ENCODE data around the gene HTT. TPM values are rescaled to one million over a fixed set of nuclear protein-coding genes. Genes with fewer than 3 reads are reported as not detected.

HTT gene
- total RNA-seq, 1 experiment from 2014 or later: 44.4 TPM

DNA sequence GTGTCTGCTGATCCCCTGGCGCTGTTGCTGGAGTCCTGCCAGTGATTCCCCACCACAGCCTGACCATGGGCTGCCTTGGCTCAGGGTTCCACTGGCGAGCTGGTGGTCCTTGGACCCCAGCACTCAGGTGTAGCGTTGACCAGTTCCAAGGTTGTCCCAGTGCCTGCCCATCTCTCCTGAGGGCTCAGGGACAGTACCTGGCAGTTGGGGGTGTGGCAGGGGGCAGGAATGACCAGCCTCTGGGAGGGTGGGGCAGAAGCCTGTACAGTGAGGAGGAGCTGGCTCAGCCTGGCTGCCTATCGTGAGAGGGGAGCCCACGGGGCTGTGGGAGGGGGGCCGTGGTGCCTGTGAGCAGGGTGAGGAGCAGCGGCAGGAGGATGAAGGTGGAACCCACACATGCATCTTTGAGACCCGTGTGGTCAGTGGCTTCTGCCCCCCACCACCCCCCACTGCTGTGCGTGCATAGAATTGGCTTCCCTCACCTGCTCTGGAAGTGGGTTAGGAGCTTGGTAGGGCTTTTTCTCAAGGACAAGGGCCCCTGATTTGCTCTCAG, 161.9 kb downstream of the HTT start:
- TF ChIP-seq, protein P1, sequence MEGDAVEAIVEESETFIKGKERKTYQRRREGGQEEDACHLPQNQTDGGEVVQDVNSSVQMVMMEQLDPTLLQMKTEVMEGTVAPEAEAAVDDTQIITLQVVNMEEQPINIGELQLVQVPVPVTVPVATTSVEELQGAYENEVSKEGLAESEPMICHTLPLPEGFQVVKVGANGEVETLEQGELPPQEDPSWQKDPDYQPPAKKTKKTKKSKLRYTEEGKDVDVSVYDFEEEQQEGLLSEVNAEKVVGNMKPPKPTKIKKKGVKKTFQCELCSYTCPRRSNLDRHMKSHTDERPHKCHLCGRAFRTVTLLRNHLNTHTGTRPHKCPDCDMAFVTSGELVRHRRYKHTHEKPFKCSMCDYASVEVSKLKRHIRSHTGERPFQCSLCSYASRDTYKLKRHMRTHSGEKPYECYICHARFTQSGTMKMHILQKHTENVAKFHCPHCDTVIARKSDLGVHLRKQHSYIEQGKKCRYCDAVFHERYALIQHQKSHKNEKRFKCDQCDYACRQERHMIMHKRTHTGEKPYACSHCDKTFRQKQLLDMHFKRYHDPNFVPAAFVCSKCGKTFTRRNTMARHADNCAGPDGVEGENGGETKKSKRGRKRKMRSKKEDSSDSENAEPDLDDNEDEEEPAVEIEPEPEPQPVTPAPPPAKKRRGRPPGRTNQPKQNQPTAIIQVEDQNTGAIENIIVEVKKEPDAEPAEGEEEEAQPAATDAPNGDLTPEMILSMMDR (IDR thresholded peaks at IDR 0.05; ENCODE audit: unreplicated experiment): no peak
- intact Hi-C loops (cut with micrococcal nuclease; ENCODE audit: unreplicated experiment): no loop called here
- Mint-ChIP-seq H3K4me1 (ENCODE audit: low read depth, unreplicated experiment) (no peaks in the 10 kb centered on the region), H3K27ac (ENCODE audit: unreplicated experiment) (no peak overlapping the region), H3K27me3 (ENCODE audit: unreplicated experiment) (no peaks in the 10 kb centered on the region), H3K36me3 (ENCODE audit: insufficient read depth, unreplicated experiment) (peaks cover 5% of the 10 kb centered on the region), H3K4me3 (ENCODE audit: low read depth, unreplicated experiment) (no peak overlapping the region), H3K9me3 (ENCODE audit: low read depth, unreplicated experiment) (no peaks in the 10 kb centered on the region)
- CTCF ChIA-PET: no interaction called here
- DNase-seq: no peak
- BruUV-seq (replicated peaks): no TSS peak

DNA sequence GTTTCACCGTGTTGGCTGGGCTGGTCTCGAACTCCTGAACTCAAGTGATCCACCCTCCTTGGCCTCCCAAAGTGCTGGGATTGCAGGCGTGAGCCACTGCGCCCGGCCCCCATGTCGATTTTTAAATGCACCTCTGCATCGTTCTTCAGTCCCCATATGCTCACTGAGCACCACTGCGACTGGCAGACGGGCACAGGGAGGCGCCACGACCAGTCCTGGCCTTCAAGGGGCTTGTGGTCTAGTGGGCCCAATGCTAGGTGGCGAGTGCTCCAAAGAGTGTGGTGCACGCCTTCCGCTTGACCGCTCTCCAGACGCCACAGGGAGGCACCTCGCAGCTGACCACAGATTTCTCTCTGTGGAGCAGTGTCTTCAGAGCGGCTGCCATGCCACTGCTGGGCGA, 162.8 kb downstream of the HTT start:
- no TSS peak for BruUV-seq (replicated peaks)
- TF ChIP-seq, protein P1 (IDR thresholded peaks at IDR 0.05; ENCODE audit: unreplicated experiment): no peak
- no peak for DNase-seq
- no peak overlapping the region for H3K4me3 Mint-ChIP-seq (ENCODE audit: low read depth, unreplicated experiment)
- peaks cover 5% of the 10 kb centered on the region for H3K36me3 Mint-ChIP-seq (ENCODE audit: insufficient read depth, unreplicated experiment)
- CTCF ChIA-PET: no interaction called here
- intact Hi-C loops (cut with micrococcal nuclease; ENCODE audit: unreplicated experiment): no loop called here
- H3K9me3 Mint-ChIP-seq (ENCODE audit: low read depth, unreplicated experiment): no peaks in the 10 kb centered on the region
- no peaks in the 10 kb centered on the region for H3K27me3 Mint-ChIP-seq (ENCODE audit: unreplicated experiment)
- H3K4me1 Mint-ChIP-seq (ENCODE audit: low read depth, unreplicated experiment): no peaks in the 10 kb centered on the region
- no peak overlapping the region for H3K27ac Mint-ChIP-seq (ENCODE audit: unreplicated experiment)

DNA sequence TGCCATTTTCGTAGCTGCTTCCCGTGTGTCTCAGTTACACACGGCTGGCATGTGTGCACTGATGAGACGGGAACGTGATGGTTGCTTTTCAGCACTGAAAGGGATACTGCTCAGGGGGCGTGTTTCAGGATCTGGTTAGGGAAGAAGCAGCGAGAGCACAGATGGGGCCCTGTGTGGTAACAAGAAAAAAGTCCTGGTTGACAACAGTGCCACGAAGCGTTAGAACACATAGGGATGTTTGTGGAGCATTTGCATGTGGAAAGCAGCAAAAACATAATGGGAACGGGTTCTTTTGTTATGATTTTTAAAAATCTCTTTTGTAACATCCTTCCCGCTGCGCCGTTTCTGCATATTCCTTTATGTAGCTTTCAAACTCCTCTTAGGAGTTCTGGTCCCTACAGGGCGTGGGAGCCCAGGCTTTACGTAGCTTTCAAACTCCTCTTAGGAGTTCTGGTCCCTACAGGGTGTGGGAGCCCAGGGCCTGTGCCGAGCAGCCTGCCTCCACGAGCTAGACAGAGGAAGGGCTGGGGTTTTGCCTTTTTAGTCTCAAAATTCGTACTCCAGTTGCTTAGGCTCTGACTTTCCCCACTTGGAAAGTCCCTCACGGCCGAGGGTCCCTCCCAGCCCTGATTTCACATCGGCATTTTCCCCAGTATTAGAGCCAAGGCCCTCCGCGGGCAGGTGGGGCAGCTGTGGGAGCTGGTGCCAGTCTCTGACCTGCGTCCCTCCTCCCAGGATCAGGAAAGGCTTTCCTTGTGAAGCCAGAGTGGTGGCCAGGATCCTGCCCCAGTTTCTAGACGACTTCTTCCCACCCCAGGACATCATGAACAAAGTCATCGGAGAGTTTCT, 163.5 kb downstream of the HTT start:
- BruUV-seq (replicated peaks): no TSS peak
- TF ChIP-seq, protein P1 (IDR thresholded peaks at IDR 0.05; ENCODE audit: unreplicated experiment): no peak
- Mint-ChIP-seq H3K4me3 (ENCODE audit: low read depth, unreplicated experiment) (no peak overlapping the region), H3K36me3 (ENCODE audit: insufficient read depth, unreplicated experiment) (peaks cover 5% of the 10 kb centered on the region), H3K27ac (ENCODE audit: unreplicated experiment) (no peak overlapping the region), H3K9me3 (ENCODE audit: low read depth, unreplicated experiment) (no peaks in the 10 kb centered on the region), H3K4me1 (ENCODE audit: low read depth, unreplicated experiment) (no peaks in the 10 kb centered on the region), H3K27me3 (ENCODE audit: unreplicated experiment) (no peaks in the 10 kb centered on the region)
- intact Hi-C loops (cut with micrococcal nuclease; ENCODE audit: unreplicated experiment): no loop called here
- no peak for DNase-seq
- CTCF ChIA-PET: no interaction called here

DNA sequence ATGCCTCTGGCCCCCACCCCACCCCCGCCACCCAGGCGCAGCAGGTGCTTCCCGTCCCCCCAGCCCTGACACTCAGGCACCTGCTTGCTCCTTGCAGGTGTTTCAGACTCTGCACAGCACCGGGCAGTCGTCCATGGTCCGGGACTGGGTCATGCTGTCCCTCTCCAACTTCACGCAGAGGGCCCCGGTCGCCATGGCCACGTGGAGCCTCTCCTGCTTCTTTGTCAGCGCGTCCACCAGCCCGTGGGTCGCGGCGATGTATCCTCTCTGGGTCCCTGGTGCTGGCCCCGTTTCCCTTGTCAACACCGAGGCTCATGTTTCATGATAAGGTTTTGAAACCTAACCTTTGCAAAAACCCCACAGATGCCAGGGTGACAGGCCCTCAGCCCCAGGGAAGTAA, 164.2 kb downstream of the HTT start:
- peaks cover 10% of the 10 kb centered on the region for H3K36me3 Mint-ChIP-seq (ENCODE audit: insufficient read depth, unreplicated experiment)
- TF ChIP-seq, protein P1 (IDR thresholded peaks at IDR 0.05; ENCODE audit: unreplicated experiment): no peak
- no peaks in the 10 kb centered on the region for H3K9me3 Mint-ChIP-seq (ENCODE audit: low read depth, unreplicated experiment)
- no peaks in the 10 kb centered on the region for H3K27me3 Mint-ChIP-seq (ENCODE audit: unreplicated experiment)
- no peak for DNase-seq
- H3K27ac Mint-ChIP-seq (ENCODE audit: unreplicated experiment): no peak overlapping the region
- intact Hi-C loops (cut with micrococcal nuclease; ENCODE audit: unreplicated experiment): no loop called here
- CTCF ChIA-PET: no interaction called here
- no peak overlapping the region for H3K4me3 Mint-ChIP-seq (ENCODE audit: low read depth, unreplicated experiment)
- no TSS peak for BruUV-seq (replicated peaks)
- no peaks in the 10 kb centered on the region for H3K4me1 Mint-ChIP-seq (ENCODE audit: low read depth, unreplicated experiment)

Measured in Calu3 (cell line).